Right forelimb (tissue), 1 donor: ENCODE measurements around the gene TBL2.
"Not testable (repeated sequence)": the region's sequence is repeated elsewhere in the genome, so short reads cannot be mapped to it uniquely, and the experiment has no call there.

Source experiments
- DNase-seq: peaks from one replicate; pipeline ENCODE4 v3.0.0-alpha.2; 2018

The TBL2 gene

DNA sequence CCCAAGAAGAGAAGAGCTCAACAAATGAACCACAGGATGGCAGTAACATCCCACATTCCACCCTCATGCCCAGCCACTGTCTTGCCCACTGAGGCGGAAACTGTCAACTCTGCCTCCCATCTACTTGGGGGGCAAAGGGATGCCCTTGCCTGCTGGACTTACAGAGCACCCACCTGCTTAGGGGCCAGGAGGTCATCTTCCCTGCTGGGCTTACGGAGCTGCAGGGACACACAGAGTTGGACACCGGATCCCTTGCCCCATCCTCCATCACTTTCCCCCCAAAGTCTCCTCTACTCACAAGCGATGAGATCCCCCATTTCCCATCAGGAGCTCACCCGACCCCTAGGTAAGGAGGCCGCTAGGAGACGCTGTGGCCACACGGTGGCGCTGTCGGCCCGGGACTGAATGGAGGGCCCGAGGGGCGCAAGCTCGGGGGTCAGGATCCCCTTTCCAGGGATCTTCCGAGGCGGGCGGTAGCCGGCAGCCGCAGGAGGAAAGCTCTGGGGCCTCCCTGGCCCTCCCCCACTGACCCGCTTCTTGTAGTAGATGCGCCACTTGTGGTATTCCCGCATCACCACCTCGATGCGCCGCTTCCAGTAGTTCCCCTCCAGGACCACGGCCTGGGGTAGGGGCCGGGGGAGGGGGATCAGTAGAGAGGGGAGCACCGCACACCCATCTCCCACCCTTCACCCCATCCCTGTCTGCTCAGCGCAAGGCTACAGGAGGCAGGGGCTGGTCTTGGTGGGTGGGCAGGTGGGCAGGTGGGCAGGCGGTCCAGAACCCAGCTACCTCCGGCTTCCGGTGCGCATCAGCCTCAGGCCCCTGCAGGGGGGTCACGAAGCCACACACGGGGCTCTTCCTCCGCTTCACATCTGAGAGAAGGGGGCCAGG is 28.7 kb upstream of the TBL2 start:
- DNase-seq: peak; percentile 79

- DNase-seq: no peak
Observed at GRCh38 chr7:73605601-73606220, 27.3 kb upstream of the TBL2 start.

- DNase-seq: no peak
Observed at GRCh38 chr7:73602721-73603651, 24.6 kb upstream of the TBL2 start.

DNA sequence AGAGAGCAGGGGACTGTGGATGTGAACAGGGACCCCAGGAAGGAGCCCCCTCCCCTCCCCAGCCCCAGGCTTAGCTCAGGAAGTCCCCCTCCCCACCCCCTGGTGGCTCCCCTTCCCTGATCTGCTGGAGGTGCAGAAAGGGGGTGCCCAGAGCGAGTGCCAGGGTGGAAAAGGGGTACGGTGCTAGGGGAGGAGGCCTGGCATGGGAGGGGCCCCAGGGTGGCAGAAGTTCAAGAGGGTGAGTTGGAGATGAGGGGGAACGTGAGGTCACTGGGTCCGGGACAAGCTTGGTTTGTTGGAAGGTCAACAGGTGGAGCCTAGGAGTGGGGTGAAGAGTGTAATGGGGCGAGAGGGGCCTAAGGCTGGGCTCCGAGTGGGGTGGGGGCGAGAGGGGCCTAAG is 21.5 kb upstream of the TBL2 start:
- no peak for DNase-seq

DNA sequence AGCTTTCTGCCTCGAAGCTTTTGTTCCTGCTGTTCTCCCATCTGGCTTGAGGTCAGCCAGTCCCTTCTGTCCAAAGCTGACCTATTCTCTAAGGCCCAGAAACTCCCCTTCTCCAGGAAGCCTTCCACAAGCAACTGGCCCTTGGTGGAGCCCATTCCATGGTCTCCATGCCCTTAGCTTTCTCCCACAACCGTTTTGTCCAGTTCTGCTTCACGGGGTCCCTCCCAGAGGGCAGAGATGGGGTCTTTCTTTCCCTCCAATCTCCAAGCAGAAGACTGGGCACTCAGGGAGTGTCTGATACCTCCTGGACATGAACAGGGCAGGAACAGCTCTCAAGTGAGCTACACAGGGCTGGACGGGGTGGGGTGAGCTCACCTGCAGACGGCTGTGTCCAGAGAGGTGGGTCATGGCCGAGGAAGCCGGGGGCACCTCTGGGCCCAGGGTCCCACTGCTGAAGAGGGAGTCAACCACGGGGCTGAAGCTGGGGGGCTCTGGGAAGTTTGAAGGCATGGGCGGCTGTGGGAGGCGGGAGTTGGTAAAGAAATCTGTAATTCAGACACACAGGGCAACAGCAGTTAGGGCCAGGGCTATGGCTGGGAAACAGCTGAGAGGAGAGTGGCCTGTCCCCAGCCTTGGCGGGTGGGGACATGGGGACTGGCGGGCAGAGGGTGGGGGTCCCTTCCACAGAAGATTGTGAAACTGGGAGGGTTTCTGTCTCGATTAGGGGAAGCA is 20.9 kb upstream of the TBL2 start:
- DNase-seq: no peak

- no peak for DNase-seq
Observed at GRCh38 chr7:73597978-73598782, 19.8 kb upstream of the TBL2 start.

DNA sequence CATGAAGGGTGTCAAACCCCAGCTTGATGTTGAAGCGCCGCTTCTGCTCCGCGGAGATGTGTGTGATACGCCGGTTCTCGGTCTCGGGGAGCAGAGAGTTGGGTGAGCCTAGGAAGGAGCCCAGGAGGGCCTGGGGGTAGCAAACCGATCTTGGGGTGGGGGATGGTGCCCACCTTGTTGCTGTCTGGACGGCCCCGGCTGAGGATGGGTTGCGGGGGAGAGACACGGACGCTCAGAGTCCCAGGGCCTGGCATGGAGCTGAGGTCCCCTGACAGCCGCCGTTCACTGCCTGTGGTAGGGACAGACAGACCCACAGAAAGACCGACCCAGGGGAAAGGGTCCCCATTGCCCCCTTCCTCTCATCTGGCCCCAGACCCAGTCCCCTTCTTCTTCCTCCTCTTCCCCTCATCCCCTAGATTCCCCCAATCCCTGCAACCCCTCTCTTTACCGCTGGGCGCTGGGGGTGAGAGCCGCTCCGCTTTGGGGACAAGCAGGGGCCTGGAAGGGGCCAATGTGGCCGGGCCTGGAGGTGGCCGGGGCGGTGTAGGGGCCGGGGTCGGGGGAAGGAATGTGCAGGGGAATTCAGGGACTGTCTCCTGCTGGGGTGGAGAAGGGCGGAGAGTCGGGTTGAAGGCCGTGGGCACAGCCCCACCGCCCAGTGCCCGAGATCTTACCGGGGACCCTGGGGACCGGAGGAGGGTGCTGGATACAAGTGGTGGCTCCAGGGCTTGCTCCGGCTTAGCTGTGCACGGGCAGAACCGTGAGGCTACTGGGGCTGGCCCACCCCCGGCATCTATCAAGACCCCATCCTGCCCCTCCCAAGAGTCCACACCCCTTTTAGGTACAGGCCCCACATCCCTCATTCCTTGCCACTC is 18.0 kb upstream of the TBL2 start:
- no peak for DNase-seq

GRCh38 chr7:73595358-73595757 is 17.0 kb upstream of the TBL2 start:
- DNase-seq: no peak

DNA sequence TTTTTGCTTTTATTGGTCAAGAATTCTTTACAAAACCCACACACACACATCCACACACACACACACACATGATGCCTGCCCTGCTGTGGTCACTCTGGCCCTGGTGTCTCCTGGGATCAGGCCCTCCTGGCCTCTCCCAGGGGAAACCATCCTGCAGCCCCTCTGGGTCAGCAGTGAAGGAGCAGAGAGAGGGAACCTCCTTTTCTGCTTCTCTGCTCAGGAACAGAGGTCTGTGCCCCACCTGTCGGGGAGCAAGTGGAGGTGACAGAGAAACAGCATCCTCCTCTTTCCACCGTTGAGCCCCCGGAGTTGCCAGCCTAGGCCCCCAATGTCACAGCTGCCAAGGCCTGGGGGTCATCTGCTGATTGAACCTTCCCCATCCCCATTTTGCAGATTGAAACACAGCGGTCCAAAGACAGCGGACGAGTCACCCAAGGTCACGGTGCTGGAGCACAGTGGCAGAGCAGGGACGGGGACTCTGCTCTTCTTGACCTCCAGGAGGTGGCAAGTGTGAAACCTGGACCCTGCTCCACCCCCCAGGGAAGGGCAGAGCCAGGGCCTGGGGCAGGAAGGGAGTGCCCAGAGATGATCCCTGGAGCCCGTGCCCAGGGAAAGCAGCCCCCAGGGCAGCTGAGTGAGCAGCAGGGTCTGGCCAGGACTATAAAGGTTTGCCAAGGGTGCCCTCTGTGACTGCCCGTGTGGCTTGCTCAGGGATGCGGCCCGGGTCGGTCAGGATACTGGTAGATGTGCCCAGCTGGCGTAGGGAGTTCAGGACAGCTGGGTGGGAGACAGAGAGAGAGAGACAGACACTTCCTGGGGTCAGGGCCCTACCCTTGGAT is 15.0 kb upstream of the TBL2 start:
- no peak for DNase-seq

DNA sequence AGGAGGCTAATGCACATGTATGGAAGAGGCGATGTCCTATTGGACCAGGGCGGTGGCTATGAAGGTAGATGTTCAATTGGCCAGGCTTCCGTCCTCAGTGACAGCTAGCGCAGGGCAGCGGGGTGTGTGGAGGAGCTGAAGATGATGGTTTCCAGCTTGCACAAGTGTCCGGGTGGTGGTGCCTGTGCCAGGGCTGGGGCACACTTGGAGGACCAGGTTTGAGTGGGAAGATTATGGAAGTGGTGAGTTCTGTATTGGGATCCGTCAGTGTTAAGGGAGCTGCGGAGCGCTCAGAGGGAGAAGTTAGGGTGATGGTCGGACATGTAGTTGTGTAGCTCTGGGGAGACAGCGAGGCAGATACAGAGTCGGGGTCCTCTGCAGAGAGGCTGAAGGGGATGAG is 8.5 kb upstream of the TBL2 start:
- DNase-seq: no peak

DNA sequence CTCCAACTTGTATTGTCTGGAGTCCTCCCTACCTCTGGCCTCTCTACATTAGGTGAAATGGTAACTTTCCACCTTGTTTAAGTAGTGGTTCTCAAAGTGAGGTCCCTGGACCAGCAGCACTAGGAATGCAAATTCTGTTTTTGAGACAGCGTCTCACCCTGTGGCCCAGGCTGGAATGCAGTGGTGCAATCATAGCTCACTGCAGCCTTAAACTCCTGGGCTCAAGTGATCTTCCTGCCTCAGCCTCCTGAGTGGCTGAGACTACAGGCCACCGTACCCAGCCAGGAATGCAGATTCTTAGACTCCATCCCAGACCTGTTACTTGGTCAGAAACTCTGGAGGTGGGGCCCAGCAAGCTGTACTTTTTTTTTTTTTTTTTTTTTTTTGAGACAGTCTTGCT is 6.8 kb upstream of the TBL2 start:
- DNase-seq: no peak

- no peak for DNase-seq
Observed at GRCh38 chr7:73582664-73583202, 4.4 kb upstream of the TBL2 start.

DNA sequence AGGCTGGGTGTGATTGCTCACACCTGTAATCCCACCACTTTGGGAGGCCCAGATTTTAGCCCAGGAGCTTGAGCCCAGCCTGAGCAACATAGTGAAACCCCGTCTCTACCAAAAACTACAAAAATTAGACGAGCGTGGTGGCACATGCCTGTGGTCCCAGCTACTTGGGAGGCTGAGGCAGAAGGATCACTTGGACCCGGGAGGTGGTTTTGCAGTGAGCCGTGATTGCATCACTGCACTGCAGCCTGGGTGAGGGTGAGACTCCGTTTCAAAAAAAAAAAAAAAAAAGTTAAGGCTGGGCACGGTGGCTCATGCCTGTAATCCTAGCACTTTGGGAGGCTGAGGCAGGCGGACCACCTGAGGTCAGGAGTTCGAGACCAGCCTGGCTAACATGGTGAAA is 2.6 kb upstream of the TBL2 start:
- DNase-seq: not testable (repeated sequence)

DNA sequence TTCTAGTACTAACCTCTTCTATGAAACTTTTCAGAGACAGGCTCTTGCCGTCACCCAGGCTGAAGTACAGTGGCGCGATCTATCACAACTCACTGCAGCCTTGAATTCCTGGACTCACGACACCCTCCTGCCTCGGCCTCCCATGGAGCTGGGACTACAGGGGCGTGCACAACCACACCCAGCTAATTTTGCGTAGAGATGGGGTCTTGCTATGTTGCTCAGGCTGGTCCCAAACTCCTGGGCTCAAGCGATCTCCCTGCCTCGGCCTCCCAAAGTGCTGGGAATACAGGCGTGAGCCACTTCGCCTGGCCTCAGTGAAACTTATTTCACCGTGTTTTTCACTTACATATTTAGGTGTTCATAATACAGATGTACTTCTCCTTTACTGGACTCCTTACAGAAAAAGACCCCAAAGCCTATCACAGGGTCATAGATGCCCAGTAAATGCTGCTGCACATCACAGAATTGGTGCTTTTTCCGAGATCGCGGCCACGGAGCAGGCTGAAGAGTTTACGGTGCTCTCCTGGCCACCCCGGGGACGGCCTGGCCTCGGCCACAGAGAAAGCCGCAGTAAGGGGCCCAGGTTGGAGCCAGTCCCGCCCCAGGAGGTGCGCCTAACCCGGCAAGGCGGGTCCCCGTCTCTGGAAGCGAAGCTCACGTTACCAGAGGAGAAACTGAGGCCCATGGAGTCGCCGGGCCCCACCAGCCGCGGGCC is 595 bp downstream of the TBL2 start:
- DNase-seq: no peak

- DNase-seq: no peak
Observed at GRCh38 chr7:73573791-73574190, 4.6 kb downstream of the TBL2 start.

GRCh38 chr7:73573276-73573675 is 5.1 kb downstream of the TBL2 start:
- no peak for DNase-seq

- DNase-seq: no peak
Observed at GRCh38 chr7:73572767-73573186, 5.6 kb downstream of the TBL2 start.

DNA sequence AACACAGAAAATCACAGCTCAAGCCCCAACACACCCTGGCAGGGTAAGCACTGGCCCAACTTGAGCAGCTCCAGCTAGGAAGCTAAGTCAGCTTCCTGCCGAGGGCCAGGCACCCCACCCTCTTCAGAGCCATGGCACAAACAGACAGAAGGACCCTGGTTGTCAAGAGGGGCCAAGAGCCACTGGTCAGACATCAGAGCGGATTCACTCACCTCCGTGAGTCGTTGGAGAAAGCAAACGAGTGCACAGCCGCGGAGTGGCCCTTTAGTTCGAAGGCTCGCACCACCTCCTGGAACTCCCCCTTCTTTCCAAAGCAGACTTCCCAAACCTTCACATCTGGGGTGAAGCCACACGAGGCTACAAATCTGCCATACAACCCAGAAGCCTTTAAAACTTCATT is 7.4 kb downstream of the TBL2 start:
- no peak for DNase-seq

DNA sequence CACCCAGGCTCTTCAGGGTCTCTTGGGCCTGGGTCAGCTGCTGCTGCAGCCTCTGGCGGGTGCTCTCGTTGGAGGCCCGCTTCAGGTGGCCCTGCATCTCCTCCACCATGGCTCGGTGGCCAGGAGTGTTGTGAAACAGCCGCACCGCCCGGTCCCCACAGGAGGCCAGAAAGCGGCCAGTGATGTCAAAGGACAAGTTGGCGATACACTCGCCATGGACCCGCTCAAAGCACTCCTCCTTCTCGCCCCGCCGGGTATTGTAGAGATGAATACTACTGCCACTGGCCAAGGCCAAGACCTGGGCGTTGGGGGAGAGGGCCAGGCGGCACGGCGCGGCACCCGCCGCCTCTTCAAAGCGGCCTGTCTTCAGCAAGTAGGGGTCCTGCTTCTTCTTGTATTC is 7.9 kb downstream of the TBL2 start:
- no peak for DNase-seq
